ENCODE measurements around the gene CAMKK2.
"Not testable (repeated sequence)": the region's sequence is repeated elsewhere in the genome, so short reads cannot be mapped to it uniquely, and the experiment has no call there.

CAMKK2 gene

DNA sequence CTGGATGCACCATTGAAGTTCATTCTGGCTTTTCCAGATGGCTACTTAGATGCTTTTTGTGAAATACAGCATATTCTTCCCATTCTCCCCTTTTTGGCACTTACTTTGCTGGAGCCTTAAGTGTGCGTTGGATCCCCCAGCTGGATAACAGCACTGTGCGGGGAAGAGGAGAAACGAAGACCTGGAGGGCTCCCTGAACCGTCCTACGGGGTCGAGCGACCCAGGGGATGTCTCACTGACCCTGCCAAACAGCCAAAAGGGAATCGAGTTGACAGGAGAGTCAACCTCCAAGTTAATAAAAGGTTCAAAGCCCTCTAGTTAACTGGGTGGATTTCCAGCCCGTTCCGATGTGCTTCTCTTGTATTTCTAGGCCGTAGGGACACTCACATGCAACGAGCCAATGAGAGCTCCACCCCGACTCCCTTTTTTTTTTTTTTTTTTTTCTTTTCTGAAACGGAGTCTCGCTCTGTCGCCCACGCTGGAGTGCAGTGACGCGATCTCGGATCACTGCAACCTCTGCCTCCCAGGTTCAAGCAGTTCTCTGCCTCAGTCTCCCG lies 1.0 kb upstream of the CAMKK2 start:
- peak; percentile 74 for DNase-seq

DNA sequence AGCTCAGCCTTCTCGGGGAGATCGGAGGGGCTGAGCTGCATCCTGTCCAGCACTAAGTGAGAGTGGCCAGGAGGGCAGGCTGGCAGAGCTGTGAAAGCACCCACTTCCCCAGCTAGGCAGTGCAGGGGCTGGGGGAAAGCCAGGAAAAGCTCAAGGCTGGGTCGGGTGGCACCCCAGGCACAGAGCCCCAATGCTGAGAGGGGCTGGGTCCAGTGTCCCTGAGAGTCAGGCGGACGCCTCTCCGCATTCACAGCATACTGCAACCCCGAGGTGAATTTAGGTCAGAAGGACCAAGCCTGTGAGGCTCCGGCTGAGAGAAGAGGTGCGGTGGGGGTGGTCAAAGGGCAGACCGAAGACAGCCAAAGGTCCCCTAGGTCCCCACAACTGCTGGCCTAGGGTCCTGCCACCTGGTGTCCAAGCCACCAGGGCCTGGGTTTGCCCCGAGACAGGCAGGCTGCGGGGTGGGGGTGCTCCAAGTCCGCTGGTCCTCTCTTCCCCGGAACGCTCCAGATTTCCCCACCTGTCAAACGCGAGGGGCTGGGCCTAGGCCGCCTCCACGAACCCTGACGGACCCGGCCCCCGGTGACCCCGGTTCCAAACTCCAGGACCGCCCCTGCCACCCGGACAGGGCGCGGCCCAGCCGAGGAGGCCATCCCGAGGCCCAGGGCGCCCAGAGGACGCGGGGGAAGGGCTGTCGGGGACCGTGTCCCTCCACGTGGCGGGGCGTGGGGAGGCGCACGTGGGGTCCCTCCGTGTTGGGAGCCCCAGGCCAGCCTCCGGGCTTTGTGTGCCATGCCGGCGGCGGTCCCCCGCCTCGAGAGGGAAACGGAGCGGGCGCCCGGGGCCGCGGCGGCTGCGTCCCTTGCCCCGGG lies 527 bp downstream of the CAMKK2 start:
- DNase-seq, result peak; percentile 84

DNA sequence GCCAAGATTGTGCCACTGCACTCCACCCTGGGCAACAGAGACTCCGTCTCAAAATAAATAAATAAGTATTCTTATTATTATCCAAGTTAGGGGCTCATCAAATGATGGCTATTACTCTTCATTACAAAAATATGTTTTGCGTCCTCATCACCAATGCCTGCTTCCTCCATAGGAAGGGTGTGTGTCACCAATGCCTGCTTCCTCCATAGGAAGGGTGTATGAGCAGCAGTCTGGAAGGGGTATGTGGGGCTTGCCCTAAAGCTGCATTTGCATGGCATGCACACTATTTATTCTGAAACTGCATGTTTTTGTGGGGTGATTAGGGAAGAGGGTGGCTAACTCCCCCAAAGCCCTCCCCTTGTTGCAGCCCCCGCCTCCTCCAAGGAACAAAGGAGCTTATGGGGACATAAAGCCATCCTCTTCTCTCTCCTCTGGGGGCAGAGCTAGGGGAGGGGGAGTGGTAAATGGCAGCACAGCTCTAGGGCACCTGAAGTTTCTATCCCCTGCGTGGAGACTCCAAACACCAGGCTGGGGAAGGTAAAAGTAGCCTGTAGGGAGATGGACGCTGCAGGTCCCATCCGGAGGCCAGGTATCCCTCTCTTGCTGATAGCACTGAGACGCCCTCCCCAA lies 1.3 kb downstream of the CAMKK2 start:
- DNase-seq, result no peak

DNA sequence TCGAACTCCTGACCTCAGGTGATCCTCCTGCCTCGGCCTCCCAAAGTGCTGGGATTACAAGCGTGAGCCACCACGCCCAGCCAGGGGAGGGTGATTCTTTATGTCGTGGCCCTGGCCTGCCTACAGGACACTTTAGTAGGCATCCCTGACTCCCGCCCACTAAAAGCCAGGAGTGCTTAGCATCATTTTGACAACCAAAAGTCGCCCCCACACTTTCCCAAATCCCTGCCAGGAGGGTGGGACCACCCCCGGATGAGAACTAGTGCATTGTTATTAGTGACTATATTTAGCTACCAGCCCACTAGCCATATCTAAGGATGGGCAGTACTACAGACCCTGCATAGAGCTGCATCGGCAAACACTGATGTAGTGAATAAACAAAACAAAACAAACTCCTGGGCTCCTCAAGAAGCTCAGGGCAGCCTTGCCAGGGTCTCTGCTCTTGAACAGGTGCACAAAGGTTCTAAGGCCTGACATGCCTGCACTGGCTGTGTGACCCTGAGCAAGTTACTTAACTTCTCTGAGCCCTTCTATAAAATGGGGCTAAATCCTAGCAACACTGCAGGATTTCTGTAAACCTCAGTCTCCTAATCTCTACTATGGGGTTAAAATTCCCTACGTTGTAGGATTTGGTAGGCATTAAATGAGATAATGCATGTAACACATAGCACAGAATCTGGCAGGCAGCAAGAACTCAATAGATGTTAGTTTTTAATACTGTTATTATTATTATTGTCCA lies 2.2 kb downstream of the CAMKK2 start:
- DNase-seq, result no peak

DNA sequence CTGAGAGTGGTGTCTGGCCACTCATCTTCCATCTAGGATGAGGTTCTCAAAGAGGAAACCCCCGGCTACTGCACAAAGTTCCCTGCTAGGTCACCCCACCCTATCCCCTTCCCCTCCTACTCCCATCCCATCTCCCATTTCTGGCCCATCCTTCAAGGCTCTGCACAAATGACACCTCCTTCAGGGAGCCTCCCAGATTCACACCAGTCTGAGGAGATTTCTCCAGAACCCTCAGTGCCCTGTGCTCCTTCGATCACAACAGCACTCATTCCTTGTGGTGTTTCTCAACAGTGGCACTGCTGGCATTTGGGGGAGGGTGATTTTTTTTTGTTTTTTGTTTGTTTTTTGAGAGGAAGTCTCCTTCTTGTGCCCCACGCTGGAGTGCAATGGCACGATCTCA lies 2.9 kb downstream of the CAMKK2 start:
- DNase-seq, result no peak

DNA sequence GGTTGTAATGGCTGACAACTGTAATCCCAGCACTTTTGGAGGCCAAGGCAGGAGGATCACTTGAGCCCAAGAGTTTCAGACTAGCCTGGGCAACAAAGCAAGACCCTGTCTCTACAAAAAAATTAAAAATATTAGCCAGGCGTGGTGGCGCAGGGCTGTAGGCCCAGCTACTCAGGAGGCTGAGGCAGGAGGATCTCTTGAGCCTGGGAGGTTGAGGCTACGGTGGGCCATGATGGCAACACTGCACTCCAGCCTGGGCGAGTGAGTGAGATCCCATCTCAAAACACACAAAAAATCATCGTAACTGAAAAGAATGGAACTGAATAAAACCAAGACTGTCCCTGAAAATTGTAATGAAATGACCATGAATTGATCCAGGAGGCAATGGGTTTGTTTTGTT lies 6.1 kb downstream of the CAMKK2 start:
- DNase-seq, result no peak

DNA sequence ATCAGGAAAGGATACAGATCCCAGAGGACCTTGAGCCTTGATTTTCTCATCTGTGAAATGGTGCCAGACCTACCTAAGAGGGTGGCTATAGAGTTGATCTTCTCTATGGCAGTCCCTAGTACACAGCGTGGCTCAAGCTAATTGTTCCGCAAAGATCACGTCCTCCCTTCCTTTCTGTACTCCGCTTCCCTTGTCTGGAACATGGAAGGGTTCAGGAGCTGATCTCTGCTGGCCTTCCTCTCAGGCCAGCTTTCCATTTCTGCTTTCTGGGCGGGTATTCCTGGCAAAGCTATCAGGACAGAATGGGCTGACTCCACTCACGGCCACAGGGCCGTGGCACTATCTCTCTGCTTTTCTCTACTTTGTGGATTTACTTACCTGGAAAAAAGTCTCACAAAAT lies 6.5 kb downstream of the CAMKK2 start:
- DNase-seq, result no peak

DNA sequence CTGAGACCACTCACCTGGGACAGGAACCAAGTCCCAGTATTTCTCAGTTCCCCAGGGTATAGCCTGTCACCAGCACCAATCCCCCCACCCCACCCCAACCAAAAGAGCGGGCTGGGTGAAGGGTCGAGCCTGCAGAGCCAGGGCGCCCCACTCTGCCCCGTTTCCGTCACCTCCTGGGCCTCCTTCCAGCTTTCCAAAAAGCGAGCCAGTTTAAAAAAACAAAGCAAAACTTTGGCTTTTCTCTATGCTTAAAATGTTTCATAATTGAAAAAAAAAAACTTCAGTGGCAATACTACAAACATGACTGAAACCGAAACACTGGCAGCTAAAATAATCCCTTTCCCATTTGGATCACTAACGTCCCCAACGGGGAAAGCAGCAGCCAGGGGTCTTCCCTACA lies 7.5 kb downstream of the CAMKK2 start:
- DNase-seq, result no peak

DNA sequence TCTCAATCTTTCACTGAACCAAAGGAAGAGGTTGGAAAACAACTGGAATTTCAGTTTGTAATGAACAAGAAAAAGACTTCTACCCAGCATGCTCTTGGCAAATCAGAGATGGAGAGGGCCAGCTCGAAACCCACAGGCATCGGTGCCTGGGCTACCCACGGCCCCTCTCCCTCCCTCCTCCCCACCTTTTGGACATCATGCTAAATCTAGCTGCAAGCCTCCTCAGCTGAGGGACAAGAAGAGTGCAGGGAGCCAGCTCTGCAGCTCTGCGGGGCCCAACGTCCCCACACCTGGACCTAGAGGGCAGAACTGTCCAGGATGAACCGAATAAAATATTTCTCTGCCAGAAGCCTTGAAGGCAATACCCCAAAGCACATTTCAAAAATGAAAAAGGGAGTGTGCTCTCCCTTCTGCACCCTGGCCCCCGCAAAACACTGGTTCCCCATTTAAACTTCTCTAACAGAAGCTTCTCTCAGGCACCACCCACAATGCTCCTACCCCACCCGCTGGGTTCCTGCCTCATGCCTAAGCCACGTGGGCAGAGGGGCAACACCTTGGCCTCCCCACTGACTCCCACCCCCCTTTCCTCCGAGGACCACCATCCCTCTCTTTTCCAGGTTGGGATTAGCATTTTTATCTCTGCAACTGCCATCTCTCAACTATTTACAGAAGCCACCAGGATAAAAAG lies 8.2 kb downstream of the CAMKK2 start:
- no peak for DNase-seq

DNA sequence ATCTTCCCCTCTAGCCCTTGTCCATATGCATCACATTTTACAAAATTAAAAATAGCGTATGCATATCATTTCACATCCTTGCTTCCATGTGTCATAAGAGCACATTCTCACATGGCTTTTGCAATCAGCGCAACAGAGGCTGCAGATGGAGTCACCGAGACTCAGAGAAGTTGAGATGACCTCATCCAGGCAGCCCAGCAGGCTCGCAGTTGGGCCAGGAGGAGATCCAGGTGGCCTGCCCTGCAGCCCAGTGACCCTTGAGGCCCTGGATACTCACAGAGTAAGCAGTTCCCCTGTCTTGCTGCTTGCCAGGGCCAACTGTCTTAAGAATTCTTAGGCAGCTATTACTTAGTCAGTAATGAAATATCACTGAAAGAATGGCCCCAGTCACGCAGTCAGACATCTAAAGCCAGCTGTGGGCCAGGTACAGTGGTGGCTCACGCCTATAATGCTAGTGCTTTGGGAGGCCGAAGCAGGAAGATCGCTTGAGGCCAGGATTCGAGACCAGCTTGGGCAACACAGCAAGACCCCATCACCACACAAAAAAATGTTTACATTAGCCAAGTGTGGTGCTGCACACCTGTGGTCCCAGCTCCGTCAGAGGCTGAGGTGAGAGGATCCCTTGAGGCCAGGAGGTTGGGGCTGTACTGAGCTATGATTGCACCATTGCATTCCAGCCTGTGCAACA lies 9.1 kb downstream of the CAMKK2 start:
- DNase-seq, result no peak

DNA sequence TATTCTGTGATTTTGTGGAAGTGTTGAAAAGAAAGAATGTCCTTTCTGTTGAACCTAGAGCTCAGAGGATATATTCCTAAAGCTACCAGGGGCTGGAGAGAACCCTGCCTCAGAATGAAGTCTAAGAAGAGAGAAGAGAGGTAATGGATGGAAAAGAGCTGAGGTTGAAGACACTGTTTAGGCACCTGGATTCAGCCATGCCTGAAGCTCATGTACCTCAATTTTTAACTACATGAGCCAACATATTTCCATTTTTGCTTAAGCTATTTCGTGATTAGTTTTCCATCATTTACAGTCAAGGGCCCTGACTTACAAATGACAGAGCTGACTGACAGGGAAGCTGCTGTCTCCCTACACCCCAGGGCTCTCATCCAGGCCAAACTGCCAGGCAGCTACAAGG lies 10.7 kb downstream of the CAMKK2 start:
- no peak for DNase-seq

DNA sequence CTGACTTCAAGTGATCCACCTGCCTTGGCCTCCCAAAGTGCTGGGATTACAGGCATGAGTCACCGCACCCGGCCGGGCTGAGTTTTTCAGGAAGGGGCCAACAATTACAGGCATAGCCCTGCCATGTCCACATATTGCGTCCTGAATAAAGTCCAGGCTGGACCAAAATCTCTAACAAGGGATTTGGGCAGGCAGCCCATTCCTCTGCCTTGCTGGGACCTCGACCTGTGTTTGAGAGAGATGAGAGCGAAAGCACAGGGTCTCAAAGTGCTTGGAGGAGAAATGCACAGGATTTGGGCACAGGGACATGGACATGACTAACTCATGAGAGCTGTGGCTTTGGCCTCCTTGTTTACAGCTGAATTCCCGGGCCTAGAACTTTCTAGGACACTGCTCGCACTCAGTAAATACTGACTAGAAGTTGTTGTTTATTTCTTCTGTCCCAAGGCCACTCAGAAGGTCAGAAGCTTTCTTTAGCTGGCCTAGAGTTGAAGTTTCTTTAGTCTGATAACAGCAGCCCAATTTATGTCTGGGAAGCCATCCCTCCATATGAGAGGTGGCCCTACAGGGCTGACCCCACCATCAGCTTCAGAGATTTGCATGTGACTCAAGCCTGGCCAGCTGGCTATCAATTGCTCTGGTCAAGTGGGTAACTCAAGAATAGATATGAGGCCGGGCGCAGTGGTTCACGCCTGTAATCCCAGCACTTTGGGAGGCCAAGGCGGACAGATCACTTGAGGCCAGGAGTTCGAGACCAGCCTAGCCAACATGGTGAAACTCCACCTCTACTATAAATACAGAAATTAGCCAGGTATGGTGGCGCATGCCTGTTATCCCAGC lies 11.7 kb downstream of the CAMKK2 start:
- no peak for DNase-seq

DNA sequence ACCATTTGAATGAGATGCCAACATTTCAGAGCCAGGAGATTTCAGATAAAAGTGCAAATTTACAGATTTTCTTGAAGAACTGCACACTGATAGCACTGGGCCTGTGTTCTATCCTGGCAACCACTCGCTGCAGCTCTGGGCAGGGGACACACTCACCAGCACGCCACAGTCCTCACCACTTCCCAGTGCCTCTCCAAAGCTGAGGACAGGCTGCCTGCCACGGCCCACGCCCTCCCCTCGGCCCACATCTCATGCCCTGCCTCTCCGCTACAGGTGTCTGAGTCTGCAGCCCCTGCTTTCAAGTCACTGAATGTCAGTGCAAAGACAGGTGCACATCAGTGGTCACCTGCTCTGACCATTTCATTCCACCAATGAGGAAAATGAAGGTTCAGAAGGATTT lies 12.7 kb downstream of the CAMKK2 start:
- no peak for DNase-seq

DNA sequence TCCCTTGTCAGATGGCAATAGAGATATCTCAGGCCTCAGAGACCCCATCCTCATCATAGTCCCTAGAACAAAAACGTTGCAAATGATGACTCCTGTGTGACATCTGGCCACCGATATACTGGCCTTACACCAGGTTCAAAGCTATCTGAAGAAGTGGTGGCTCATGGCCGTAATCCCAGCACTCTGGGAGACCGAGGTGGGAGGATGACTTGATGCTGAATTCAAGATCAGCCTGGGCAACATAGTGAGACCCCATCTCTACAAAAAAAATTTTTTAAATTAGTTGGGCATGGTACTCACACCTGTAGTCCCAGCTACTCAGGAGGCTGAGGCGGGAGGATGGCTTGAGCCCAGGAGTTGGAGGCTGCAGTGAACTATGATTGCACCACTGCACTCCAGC lies 13.1 kb downstream of the CAMKK2 start:
- DNase-seq, result no peak

DNA sequence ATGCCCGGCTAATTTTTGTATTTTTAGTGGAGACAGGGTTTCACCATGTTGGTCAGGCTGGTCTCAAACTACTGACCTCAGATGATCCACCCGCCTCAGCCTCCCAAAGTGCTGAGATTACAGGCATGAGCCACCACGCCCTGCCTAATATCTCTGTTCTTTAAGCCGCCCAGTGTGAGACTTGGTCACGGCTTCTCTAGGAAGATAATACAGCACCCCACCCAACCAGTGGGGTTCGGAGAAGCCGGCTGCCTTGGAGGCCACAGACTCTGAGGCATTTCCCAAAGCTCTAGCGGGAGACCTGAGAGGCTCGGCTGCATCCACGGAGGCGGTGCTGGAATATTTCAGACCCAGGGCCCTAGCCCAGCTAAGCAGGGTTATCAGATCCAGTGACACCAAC lies 13.6 kb downstream of the CAMKK2 start:
- not testable (repeated sequence) for DNase-seq

DNA sequence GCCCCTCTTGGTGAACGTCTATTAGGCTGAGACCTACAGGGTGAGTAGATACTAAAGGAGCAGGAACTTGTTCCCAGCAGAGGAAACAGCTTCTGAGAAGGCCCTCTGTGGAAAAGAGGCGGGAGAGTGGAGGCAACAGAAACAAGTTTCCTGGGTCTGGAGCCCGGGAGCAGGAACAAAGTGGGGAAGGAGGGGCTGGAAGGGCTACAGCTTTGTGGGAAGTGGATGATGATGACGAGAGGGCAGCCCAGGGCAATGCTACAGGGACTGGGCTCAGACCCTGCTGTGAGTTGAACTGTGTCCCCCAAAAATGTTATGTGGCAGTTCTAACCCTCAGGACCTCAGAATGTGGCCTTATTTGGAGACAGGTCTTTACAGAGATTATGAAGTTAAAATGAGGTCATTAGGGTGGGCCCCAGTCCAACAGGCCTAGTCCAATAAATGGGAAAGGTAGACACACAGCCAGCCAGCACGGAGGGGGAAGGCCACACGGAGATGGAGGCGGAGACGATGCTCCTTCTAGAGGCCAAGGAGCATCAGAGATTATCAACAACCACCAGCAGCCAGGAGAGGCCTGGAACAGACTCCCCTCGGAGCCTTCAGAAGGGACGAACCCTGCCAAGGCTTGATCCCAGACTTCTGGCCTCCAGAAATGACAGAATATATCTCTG lies 14.3 kb downstream of the CAMKK2 start:
- DNase-seq, result no peak

DNA sequence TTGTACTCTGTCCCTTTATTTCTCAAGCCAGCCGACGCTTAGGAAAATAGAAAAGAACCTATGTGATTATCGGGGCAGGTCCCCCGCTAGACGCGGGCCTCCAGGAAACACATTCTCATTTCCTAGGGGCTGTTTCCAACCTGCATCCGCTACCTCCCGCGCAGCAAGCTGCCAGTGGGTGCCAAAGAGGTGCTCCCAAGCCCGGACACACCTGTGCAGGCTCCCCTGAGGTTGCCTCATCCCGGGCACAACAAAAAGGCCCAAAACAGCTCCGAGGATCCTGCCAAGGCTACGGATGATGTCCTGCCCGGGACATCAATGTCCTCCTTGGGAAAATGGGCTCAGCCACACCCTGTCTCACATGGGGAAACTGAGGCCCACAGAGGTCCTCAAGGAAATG lies 15.4 kb downstream of the CAMKK2 start:
- DNase-seq, result not testable (repeated sequence)

DNA sequence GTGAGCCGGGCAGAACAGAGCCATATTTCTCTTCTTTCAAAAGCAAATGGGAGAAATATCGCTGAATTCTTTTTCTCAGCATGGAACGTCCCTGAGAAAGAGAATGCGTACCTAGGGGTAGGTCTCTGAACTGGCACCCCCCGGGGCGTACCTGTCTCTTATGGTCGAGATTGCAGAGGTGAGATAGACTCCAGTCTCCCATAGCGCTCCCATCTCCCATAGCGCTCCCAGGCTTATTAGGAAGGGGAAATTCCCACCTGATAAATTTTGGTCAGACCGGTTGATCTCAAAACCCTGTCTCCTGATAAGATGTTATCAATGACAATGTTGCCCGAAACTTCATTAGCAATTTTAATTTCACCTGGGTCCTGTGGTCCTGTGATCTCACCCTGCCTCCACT lies 16.0 kb downstream of the CAMKK2 start:
- not testable (repeated sequence) for DNase-seq

DNA sequence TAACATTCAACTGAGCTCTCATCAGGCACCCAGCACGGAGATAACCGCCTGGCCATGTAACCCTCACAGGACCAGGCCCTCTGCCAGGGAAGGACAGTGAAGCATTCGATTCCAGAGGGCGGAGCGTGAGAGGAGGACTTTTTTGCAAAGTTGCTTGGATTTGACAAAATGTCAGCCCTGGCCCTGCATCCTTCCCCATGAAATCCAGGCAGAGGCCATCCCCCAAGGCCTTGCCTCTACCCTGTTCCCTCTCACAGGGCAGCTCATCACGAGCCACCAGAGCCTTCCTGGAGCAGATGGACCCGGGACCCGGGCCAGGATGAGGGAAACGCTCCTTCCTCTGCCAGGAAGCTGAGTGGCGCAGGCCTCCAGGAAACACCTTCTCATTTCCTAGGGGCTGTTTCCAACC lies 17.0 kb downstream of the CAMKK2 start:
- DNase-seq, result no peak

DNA sequence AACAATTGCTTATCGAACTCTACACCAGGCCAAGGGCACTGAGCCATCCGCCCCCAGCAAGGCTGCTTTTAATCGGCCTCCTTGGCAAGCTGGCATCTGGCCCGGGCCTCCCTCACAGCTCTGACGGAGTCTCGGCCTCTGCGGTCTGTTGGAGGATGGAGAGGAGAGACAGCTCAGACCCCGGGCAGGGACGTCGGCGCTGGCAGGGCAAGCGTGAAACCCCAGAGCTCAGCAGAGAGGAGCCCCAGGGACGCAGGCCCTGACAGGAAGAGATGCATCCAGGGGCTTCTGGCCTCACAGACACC lies 17.5 kb downstream of the CAMKK2 start:
- DNase-seq, result no peak
